T-helper 1 cell (primary cell): ENCODE measurements around the gene PDAP1.
"Not testable (repeated sequence)": the region's sequence is repeated elsewhere in the genome, so short reads cannot be mapped to it uniquely, and the experiment has no call there.

Experiments used
- DNase-seq, 5 donors: peaks; one replicate each; pipeline ENCODE4 v3.0.0-alpha.2; 2012 to 2020

PDAP1 gene

DNA sequence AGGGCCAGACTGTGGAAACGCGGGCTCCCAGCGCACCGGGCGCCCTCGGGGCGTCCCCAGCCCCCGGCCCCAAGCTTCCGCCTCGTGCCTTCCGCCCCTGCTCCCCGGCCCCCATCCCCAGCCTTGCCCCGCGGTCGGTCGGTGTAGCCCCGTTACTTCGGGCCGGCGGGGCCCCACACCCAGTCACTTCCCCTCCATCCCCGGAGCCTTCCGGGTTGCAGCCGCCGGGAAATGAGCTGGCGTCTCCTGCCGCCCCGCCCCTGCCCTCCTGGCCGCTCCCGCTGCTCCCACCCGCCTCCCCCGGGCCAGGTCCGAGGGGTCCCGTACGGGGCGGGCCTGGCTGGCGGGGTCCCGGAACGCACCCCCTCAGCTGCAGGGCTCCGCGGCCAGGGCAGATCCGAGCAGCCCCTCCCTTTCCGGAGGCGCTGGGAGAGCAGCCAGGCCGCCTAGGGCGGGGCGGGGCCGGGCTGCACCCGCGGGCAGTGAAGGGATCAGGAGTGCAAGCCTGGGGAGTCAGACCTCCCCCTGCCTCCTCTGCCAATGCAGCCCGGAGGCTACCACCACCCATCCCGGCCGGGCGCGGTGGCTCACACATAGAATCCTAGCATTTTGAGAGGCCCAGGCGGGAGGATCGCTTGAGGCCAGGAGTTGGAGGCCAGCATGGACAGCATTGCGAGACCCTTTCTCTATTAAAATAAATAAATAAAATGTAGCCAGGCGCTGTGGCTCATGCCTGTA lies 33.2 kb downstream of the PDAP1 start:
- peak; percentile 50 to 80 (median 51) for DNase-seq

DNA sequence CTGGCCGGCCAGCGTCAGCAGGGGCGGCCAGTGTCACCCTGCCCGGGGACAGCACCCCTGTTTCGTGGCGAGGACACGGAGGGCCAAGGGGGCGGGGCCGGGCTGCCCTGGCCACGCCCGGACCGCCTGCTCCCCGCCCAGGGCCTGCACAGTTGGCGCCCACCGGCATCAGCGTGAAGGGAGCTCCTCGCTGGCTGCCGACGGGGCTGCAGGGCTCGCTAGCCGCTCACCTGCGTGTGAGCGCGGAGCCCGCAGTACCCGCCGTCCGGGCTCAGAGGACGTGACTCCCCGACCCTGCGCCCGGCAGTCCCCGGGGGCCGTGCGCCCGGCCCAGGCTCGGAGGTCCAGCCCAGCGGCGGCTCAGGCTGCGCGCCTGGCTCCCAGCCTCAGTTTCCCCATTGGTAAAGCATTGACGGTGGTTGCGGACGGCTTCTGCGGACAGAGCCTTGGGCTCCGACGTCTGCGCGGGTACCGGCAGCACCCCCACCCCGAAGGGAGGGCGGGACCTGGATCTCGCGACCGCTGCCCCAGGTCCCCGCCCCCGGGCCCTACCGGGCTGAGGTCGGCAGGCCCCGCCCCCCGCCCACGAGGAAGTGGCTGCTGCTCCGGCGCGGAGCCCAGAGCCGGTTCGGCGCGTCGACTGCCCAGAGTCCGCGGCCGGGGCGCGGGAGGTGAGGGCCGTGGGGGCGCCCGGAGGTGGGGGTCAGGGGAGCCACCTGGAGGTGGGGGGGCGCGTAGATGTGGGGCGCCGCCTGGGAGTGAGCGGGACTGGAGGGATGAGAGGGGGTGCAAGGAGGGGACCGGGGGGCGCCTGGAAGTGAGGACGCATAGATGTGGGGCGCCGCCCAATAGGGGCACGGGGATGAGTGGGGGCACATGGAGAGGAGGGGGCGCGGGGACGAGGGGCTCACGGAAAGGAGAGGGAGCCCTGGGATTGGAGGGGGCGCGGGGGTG lies 34.0 kb downstream of the PDAP1 start, which contains the start of gene ARPC1B:
Gene ARPC1B, plus strand, starts transcription at position 620 of the 954 bp plus-strand sequence. CDS start 10,985 bp downstream, outside the sequence.
- peak; percentile 77 to 90 (median 83) for DNase-seq

DNA sequence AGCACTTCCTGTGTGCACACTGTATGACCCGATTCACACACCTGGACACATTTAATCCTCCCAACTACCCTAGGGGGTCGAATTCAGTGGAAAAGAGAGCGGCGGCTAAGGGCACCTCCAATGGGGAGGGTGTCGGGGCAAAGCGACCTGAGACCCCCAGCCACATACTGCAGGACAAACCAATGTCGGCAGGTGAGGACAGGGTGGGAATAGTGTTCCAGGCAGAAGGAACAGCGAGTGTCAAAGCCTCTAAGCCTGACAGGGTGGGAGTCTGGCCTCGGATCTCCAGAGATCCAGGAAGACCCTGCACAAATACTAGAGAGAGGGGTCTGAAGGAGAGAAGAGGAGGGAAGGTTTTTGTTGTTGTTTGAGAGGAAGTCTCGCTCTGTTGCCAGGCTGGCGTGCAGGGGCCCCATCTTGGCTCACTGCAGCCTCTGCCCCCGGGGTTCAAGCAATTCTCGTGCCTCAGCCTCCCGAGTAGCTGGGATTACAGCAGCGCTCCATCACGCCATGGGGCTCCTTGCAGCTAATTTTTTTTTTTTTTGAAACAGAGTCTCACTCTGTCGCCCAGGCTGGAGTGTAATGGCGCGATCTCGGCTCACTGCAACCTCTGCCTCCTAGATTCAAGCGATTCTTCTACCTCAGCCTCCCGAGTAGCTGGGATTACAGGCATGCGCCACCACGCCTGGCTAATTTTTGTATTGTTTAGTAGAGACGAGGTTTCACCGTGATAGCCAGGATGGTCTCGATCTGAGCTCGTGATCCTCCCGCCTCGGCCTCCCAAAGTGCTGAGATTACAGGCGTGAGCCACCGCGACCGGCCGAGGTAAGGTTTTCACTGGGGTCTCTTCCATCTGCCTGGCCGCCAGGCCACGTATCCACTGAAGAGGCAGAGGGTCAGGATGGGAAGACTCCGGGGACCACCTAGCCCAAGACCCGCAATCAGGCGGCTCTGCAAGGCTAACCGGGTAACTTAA lies 35.0 kb downstream of the PDAP1 start:
- DNase-seq: no peak

DNA sequence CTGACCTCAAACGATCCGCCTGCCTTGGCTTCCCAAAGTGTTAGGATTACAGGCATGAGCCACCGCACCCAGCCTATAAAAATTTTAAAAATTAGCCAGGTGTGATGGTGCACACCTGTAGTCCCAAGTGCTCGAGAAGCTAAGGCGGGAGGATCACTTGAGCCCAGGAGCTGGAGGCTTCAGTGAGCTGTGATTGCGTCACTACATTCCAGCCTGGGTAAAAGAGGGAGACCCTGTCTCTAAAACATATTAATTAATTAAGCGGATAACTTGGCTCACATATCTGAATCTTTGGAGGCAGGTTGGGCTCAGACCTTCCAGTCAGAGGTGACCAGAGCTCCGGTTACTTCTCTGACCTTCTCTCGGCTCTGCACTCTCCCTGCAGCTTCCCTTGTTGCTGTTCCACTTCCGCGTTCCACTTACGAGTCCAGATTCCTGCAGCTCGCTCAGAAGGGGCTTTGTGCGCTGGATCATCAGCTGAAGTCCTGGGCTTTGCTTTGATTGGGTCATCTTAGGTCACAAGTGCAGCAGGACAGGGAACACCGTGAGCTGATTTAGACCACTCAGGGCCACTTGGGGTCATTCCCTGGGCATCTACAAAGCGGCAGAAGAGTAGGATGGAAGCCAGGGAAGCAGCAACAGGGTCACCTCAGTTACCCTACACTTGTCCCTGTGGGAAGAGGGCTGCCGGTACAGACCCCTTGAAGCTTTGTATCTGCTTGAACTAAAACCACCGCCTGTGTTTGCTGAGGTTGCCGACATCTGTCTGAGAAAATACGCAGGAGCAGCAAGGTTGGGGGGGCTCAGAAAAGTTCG lies 35.9 kb downstream of the PDAP1 start:
- no peak for DNase-seq

DNA sequence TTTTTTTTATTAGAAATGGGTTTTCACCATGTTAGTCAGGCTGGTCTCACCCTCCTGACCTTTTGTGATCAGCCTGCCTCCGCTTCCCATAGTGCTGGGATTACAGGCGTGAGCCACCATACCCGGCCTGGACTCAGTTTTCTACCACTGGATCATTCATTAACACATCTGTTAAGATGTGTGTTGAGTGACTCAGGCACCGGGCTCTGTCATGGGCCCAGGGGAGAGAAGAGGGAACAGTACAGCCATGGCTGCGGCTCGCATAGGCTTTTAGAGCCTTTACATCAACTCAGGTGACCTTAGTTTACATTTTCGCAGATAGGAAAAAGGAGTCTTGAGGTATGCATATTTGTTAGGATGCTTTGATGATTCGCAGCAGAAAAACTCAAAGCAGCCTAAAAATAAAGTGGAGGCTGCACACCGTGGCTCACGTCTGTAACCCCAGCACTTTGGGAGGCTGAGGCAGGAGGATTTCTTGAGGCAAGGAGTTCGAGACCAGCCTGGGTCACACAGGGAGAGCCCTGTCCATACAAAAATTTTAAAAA lies 36.9 kb downstream of the PDAP1 start:
- no peak for DNase-seq

DNA sequence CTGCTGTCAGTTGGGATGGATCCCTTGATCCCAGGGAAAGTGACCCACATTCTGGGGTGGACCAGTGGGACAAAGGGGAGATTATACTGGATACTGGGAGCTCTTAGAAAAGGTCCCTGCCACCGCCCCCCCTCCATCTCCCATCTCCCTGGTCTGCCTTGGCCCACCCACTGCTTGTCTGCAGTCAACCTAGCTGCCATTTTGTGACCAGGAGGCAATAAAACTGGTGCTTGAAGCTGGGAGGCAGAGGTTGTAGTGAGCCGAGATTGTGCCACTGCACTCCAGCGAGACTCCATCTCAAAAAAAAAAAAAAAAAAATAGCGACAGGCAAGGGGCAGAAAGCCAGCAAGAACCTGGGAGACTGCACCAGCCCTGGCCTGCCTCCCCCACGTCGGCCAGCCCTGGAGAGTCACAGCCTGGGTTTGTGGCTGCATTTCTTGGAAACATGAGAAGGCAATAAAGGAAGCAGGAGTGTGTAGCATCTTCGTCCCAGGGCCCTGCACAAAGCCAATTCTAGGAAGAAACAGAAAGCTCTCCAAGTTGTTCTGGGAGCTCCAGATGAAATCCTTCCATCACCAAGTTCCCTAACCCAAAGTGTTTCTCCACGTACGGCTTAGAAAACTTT lies 38.5 kb downstream of the PDAP1 start:
- no peak for DNase-seq

DNA sequence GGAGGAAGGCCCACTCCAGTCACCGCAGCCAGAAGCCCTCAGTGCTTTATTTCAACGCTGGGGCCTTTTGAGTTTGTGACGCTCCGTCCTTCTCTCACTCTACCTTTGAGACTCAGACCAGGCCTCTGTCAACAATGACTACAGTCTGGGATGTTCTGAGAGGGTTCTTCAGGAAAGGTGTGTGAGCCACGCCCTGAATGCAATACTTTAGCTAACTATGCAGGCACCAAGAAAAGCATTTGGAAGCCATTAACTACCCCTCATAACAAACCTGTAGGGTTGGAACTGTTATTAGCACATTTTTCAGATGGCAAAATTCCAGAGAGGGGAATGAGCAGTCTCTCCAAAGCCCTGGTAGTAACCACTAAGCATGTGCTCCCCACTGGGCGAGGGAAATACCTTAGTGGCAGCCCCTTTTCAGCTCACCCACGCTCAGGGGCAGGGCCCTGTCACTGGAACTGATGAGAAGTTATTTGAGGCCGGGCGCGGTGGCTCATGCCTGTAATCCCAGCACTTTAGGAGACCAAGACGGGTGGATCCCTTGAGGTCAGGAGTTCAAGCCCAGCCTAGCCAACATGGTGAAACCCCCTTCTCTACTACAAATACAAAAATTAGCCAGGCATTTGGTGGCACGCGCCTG lies 39.5 kb downstream of the PDAP1 start:
- DNase-seq: no peak

DNA sequence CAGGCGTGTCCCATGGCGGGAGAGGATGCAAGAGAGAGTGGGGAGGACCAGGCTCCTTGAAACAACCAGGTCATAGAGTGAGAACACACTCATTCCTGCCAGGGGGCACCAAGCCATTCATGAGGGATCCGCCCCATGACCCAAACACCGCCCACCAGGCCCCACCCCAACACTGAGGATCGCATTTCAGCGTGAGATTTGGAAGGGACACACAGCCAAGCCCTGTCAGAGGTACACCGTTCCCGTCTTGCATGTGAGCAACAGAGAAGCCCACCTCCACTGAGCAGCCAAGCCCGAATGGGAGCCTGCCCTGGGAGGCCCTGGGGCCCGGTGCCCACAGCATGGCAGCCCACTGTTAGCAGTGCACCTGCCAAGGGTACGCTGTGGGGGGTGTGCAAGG lies 41.8 kb downstream of the PDAP1 start:
- DNase-seq: no peak

DNA sequence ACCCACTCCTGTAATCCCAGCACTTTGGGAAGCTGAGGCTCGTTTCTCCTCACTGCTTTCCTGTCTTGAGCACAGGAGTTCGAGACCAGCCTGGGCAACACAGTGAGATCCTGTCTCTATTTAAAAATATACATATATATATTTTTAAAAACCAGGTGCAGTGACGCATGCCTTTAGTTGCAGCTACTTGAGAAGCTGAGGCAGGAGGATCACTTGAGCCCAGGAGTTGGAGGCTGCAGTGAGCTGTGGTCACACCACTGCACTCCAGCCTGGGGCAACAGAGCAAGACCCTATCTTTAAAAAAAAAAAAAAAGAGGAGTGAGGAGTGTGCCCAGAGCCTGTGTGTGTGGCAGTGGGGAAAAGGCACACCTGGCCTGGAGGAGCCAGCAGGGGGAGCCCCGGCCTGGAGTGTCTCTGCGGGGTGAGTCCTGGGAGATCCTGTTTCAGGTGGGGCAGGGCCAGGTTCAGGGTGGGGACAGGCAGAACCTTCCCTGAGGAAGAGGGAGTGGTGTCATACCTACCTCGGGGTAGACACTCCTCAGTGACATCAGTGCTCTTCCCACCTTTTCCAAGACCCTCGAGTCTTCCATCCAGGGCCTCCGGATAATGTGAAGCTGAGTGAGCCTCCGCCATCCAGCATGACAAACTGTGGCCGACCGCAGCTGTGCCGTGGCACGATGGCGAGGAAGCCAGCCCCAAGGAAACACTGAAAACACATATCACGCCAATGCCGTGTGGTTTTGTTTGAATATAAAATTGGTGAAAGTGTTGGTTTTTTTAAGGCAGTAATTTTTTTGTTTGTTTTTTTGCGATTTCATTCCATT lies 42.9 kb downstream of the PDAP1 start:
- DNase-seq: peak; percentile 33 to 63 (median 58)

DNA sequence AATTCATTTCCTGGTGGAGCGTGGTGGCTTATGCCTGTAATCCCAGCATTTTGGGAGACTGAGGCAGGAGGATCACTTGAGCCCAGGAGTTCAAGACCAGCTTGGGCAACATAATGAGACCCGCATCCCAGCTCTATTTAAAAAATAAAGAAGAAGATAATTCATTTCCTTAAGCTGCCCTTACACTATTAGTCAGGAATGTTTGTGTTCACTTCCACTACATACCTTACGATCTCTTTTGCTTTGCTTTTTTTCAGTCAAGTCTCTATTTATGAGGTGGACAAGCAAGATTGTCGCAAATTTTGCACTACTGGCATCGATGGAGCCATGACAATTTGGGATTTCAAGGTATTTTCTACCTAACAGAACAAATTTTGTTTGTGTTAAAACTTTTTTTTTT lies 45.1 kb downstream of the PDAP1 start:
- no peak for DNase-seq

DNA sequence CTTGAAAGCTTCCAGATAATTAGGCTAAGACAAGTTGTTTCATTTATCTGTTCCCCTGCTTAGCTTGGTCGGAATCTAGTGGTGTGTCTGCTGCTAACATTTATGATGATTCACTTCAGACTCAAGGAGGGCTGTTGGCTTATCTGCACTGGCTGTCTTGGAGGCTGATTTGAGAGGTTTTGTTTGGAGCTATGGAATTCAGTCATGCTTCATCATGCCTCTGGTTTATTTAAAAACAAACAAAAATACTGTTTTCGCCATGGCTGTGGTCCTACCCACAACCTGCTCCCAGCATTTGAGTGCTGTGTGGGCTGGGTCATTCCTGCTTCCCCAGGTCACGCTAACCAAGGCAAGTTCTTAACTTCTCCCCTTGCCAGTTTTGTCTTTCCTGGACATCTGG lies 45.6 kb downstream of the PDAP1 start:
- DNase-seq: no peak

DNA sequence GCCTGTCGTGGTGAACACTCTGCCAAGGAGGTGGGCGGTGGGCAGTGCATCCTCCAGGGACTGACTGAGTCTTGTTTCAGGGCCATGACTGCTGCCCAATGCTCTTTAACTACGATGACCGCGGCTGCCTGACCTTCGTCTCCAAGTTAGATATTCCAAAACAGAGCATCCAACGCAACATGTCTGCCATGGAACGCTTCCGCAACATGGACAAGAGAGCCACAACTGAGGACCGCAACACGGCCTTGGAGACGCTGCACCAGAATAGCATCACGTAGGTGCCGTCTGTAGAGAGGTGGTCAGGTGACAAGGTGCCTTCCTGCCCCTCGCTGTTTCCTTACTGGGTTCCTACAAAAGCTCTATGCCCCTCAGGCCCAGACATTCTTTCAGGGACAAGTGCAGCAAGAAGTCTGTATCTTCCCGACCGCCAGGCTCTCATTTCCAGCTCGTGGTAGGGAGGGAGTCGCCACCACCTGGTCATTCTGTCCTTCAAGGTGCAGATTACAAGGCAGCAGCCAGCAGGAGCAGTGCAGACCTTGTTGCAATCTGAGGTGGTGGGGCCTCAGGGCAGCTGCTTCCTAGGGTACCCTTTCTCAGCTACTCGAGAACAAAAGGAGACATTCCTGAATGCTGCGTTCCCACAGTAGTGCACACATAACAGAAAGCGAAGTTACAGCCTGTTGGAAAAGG lies 48.8 kb downstream of the PDAP1 start:
- DNase-seq: no peak

DNA sequence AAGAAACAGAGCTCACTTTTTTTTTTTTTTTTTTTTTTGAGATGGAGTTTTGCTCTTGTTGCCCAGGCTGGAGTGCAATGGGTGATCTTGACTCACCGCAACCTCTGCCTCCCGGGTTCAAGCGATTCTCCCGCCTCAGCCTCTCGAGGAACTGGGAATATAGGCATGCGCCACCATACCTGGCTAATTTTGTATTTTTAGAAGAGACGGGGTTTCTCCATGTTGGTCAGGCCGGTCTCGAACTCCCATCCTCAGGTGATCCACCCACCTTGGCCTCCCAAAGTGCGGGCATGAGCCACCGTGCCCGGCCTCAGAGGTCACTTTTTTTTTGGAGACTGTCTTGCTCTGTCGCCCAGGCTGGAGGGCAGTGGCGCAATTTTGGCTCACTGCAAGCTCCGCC lies 49.9 kb downstream of the PDAP1 start:
- not testable (repeated sequence) for DNase-seq

DNA sequence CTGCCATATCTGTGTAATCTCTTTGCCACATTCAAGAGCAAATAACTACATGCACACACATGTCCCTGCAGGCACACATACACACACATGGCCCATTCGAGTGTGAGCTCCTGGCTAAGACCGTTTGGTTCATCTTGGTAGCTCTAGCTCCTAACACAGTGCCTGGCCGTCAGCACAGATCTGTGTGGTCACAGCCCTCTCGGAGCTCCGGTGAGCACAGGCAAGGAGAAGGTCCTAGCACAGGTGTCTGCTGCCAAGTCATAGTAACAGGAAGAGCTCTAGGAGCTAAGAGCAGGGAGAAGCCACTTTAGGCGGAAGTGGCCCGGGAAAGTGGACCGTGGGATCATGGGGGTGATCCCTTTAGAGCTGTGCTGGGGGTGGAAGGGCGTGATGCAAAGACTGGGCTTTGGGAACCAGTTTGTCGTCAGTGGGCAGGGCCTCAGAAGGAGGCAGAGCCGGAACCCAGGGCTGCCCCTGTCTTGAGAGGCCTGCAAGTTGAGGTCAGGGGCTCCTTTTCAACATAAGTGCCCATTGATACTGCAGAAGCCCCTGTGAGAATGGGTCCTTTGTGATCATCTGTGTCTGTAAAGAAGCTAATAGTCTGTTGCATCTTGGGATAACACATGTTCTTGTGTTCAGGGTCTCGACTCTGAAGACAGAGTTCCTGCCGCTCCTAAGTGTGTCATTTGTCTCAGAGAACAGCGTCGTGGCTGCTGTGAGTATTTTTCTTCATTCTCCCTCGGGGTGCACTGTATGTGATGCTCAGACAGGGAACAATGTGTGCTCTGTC lies 50.5 kb downstream of the PDAP1 start:
- no peak for DNase-seq

DNA sequence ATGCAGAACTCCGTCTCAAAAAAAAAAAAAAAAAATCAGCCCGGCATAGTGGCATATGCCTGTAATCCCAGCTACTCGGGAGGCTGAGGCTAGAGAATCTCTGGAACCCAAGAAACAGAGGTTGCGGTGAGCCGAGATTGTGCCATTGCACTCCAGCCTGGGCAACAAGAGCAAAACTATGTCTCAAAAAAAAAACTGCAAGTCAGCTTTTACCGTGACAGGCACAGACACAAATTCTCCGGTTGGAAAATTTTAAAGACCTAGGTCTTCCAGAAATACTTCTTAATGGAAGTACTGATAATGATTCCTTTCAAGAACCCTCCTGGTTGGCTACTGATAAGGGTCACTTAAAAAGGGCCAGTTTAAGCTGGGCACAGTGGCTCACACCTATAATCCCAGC lies 53.3 kb downstream of the PDAP1 start:
- no peak for DNase-seq

DNA sequence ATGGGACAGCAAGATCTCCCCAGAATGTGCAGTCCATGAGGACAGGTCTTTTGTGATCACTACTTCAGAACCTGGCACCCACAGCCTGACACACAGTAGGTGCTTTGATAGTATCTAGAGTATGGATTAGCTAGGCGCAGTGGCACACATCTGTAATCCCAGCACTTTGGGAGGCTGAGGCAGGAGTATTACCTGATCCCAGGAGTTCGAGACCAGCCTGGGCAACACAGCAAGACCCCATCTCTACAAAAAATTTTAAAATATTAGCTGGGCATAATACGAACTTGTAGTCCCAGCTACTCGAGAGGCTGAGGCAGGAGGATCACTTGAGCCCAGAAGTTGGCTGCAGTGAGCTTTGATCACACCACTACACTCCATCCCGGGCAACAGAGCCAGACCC lies 56.1 kb downstream of the PDAP1 start:
- no peak for DNase-seq

DNA sequence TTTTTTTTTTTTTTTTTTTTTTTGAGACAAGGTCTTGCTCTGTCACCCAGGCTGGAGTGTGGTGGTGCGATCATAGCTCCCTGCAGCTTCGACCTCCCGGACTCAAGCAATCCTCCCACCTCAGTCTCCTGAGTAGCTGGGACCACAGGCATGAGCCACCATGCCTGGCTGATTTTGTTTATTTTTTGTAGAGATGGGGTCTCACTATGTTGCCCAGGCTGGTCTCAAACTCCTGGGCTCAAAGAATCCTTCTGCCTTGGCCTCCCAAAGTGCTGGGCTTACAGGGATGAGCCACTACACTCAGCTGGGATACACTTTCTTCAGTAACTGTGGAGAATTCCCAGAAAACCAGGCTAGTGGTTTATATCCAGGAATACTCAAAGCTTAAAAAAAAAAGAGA lies 57.8 kb downstream of the PDAP1 start:
- DNase-seq: not testable (repeated sequence)
